ENCODE data around the gene MALT1. TPM values are rescaled to one million over a fixed set of nuclear protein-coding genes. Genes with fewer than 3 reads are reported as not detected.
"Not testable (repeated sequence)": the region's sequence is repeated elsewhere in the genome, so short reads cannot be mapped to it uniquely, and the experiment has no call there.

The MALT1 gene
- polyA plus RNA-seq, 2 of the 4 experiments (the other 2 are of a cell fraction), result 30.7 to 34.0 TPM

GRCh38 chr18:58756148-58756547, 84.9 kb downstream of the MALT1 start:
- ChIA-PET CTCF (interaction anchor here (3.5 to 6.6 kb wide), 2 partner anchors 9 to 226 kb away, joined by 19 to 55 read pairs; no protein-coding TSS in a partner anchor), POLR2A (no interaction called here)
- WGBS (ENCODE audit: missing lambda C conversion rate), result 88% methylated on average over 7 of the region's 10 CpGs
- H3K27ac ChIP-seq, result no peak overlapping the region
- H3K4me2 ChIP-seq, result no peak overlapping the region
- peak in 1 of 2 experiments; percentile 27; a peak in 3 of 6 replicates for ATAC-seq
- no peaks in the 10 kb centered on the region for H3K9me3 ChIP-seq
- TF ChIP-seq NR3C1 (IDR thresholded peaks at IDR 0.05) (no peak), ZFP36 (IDR thresholded peaks at IDR 0.05; ENCODE audit: borderline replicate concordance, partially characterized antibody) (no peak), TFCP2L1 (CRISPR knock-in tag; IDR thresholded peaks at IDR 0.05) (no peak), REST (IDR thresholded peaks at IDR 0.05) (no peak), ESRRA (IDR thresholded peaks at IDR 0.05; ENCODE audit: borderline replicate concordance, low read length) (no peak), TP53 (CRISPR knock-in tag; IDR thresholded peaks at IDR 0.05) (no peak), EP300 (IDR thresholded peaks at IDR 0.05) (no peak), ZC3H11A (IDR thresholded peaks at IDR 0.05) (no peak), ZSCAN20 (CRISPR knock-in tag; IDR thresholded peaks at IDR 0.05) (no peak), MYC (IDR thresholded peaks at IDR 0.05; ENCODE audit: borderline replicate concordance, low read length) (no peak), FOSB (CRISPR knock-in tag; IDR thresholded peaks at IDR 0.05) (no peak), JUN (IDR thresholded peaks at IDR 0.05) (no peak), HOXA7 (CRISPR knock-in tag; IDR thresholded peaks at IDR 0.05) (no peak), FOXS1 (CRISPR knock-in tag; IDR thresholded peaks at IDR 0.05) (no peak), NPAS2 (CRISPR knock-in tag; IDR thresholded peaks at IDR 0.05; ENCODE audit: borderline replicate concordance) (no peak), CHD4 (IDR thresholded peaks at IDR 0.05; ENCODE audit: borderline replicate concordance) (no peak), KDM1A (IDR thresholded peaks at IDR 0.05; ENCODE audit: low read depth) (no peak), HMGXB4 (CRISPR knock-in tag; IDR thresholded peaks at IDR 0.05; ENCODE audit: borderline replicate concordance) (no peak), RFX5 (IDR thresholded peaks at IDR 0.05) (no peak), KDM5A (IDR thresholded peaks at IDR 0.05) (no peak)
- H3K4me1 ChIP-seq, result no peaks in the 10 kb centered on the region
- no peak overlapping the region for H3K4me3 ChIP-seq
- no peak for DNase-seq (ENCODE audit: low read depth in 1 of 2, low spot score in 1 of 2)
- no peak for FAIRE-seq

GRCh38 chr18:58756596-58757240, 85.5 kb downstream of the MALT1 start:
- no peak overlapping the region for H3K4me2 ChIP-seq
- POLR2A ChIA-PET, result no interaction called here
- TF ChIP-seq SMC3 (IDR thresholded peaks at IDR 0.05) (no peak), EHF (CRISPR knock-in tag; IDR thresholded peaks at IDR 0.05) (no peak), TP53 (CRISPR knock-in tag; IDR thresholded peaks at IDR 0.05) (no peak), PBX3 (IDR thresholded peaks at IDR 0.05) (no peak), FOSL2 (IDR thresholded peaks at IDR 0.05) (no peak), FOSL2 (CRISPR knock-in tag; IDR thresholded peaks at IDR 0.05) (no peak), RAD21 (conservative IDR thresholded peaks at IDR 0.05 in 1 of 2, IDR thresholded peaks at IDR 0.05 in 1 of 2) (no peak), CHD4 (IDR thresholded peaks at IDR 0.05; ENCODE audit: borderline replicate concordance) (no peak), ZC3H11A (IDR thresholded peaks at IDR 0.05) (no peak), TFCP2L1 (CRISPR knock-in tag; IDR thresholded peaks at IDR 0.05) (no peak), POLR2A (IDR thresholded peaks at IDR 0.05; ENCODE audit: low read length) (no peak), CEBPB (IDR thresholded peaks at IDR 0.05) (no peak)
- H3K4me1 ChIP-seq, result no peaks in the 10 kb centered on the region
- CTCF ChIA-PET, result interaction anchor here (3.5 to 6.6 kb wide), 2 partner anchors 9 to 227 kb away, joined by 19 to 55 read pairs; no protein-coding TSS in a partner anchor
- no peak overlapping the region for H3K27ac ChIP-seq
- no peak for ATAC-seq
- H3K4me3 ChIP-seq, result no peak overlapping the region
- no peak for DNase-seq (ENCODE audit: low read depth in 1 of 2, low spot score in 1 of 2)
- H3K9me3 ChIP-seq, result no peaks in the 10 kb centered on the region
- no peak for FAIRE-seq
- 91% methylated on average over 5 of the region's 8 CpGs for WGBS (ENCODE audit: missing lambda C conversion rate)

GRCh38 chr18:58757351-58757750, 86.1 kb downstream of the MALT1 start:
- H3K4me3 ChIP-seq; H3K27ac ChIP-seq; H3K9me3 ChIP-seq; H3K4me1 ChIP-seq; DNase-seq (ENCODE audit: low read depth in 1 of 2, low spot score in 1 of 2); POLR2A ChIA-PET; FAIRE-seq; H3K4me2 ChIP-seq: not testable (repeated sequence)
- peak in 1 of 2 experiments; percentile 4; a peak in 1 of 6 replicates for ATAC-seq
- CTCF ChIA-PET, result interaction anchor here (1.4 to 3.5 kb wide), 2 partner anchors 10 to 228 kb away, joined by 3 to 19 read pairs; no protein-coding TSS in a partner anchor
- 97% methylated on average over 6 of the region's 7 CpGs for WGBS (ENCODE audit: missing lambda C conversion rate)

All from A549 (cell line).